H9 (cell line): ENCODE results near the gene NIM1K. TPM values are rescaled to one million over a fixed set of nuclear protein-coding genes. Genes with fewer than 3 reads are reported as not detected.

Experiments used
- DNase-seq: peaks from one replicate; pipeline ENCODE4 v3.0.0-alpha.2; 2017
- H2AFZ ChIP-seq: one replicate; pipeline ENCODE4 v1.6.1; 2013; ENCODE audit warnings: mild to moderate bottlenecking, low read length, control low read depth, moderate library complexity
- H2AK5ac ChIP-seq: 2 replicates; pipeline ENCODE4 v1.6.1; 2013; ENCODE audit warnings: low read length, control low read depth, mixed read lengths; ENCODE audit not compliant: insufficient read length
- H2BK120ac ChIP-seq: one replicate; pipeline ENCODE4 v1.6.1; 2013; ENCODE audit warnings: low read depth, mild to moderate bottlenecking, low read length, control low read depth, inconsistent platforms; ENCODE audit not compliant: poor library complexity, severe bottlenecking
- H2BK12ac ChIP-seq: 2 replicates; pipeline ENCODE4 v1.6.1; 2013; ENCODE audit warnings: low read length, control low read depth, mixed read lengths, low read depth; ENCODE audit not compliant: insufficient read length
- H2BK15ac ChIP-seq: 2 replicates; pipeline ENCODE4 v1.6.1; 2013; ENCODE audit warnings: low read depth, low read length, control low read depth
- H2BK20ac ChIP-seq: one replicate; pipeline ENCODE4 v1.6.1; 2013; ENCODE audit warnings: low read depth, mild to moderate bottlenecking, low read length, control low read depth, inconsistent platforms; ENCODE audit not compliant: poor library complexity, severe bottlenecking
- H2BK5ac ChIP-seq: 2 replicates; pipeline ENCODE4 v1.6.1; 2013; ENCODE audit warnings: low read length, control low read depth, mixed read lengths; ENCODE audit not compliant: insufficient read length
- H3K14ac ChIP-seq: 2 replicates; pipeline ENCODE4 v1.6.1; 2013; ENCODE audit warnings: low read length, control low read depth; ENCODE audit not compliant: insufficient read depth
- H3K18ac ChIP-seq: 2 replicates; pipeline ENCODE4 v1.6.1; 2013; ENCODE audit warnings: low read depth, mild to moderate bottlenecking, mixed read lengths, low read length, control low read depth; ENCODE audit not compliant: insufficient read length
- H3K23ac ChIP-seq: 2 replicates; pipeline ENCODE4 v1.6.1; 2013; ENCODE audit warnings: low read length, control low read depth, mixed read lengths, low read depth; ENCODE audit not compliant: insufficient read length
- H3K23me2 ChIP-seq: 2 replicates; pipeline ENCODE4 v1.6.1; 2013; ENCODE audit warnings: low read depth, mild to moderate bottlenecking, mixed read lengths, low read length, control low read depth; ENCODE audit not compliant: insufficient read length, poor library complexity, severe bottlenecking
- H3K27ac ChIP-seq: 2 replicates; pipeline ENCODE4 v1.5.1; 2013; ENCODE audit warnings: low read length, control low read depth, mixed read lengths, low read depth; ENCODE audit not compliant: insufficient read length
- H3K27me3 ChIP-seq: 2 replicates; pipeline ENCODE4 v1.6.1; 2013; ENCODE audit warnings: low read length, control low read depth, inconsistent platforms; ENCODE audit not compliant: insufficient read depth
- H3K4ac ChIP-seq: 2 replicates; pipeline ENCODE4 v1.6.1; 2013; ENCODE audit warnings: low read depth, mild to moderate bottlenecking, control low read depth, inconsistent platforms, low read length, moderate library complexity
- H3K4me1 ChIP-seq: 2 replicates; pipeline ENCODE4 v1.6.1; 2013; ENCODE audit warnings: low read length, control low read depth, inconsistent platforms; ENCODE audit not compliant: insufficient read depth
- H3K4me2 ChIP-seq: 2 replicates; pipeline ENCODE4 v1.6.1; 2013; ENCODE audit warnings: low read length, control low read depth, mixed read lengths; ENCODE audit not compliant: insufficient read length, insufficient read depth
- H3K56ac ChIP-seq: 2 replicates; pipeline ENCODE4 v1.6.1; 2013; ENCODE audit warnings: low read depth, mild to moderate bottlenecking, mixed read lengths, low read length, control low read depth; ENCODE audit not compliant: insufficient read length
- H3K79me1 ChIP-seq: 2 replicates; pipeline ENCODE4 v1.6.1; 2013; ENCODE audit warnings: low read depth, mild to moderate bottlenecking, moderate library complexity, low read length, control low read depth, inconsistent platforms; ENCODE audit not compliant: insufficient read depth, poor library complexity, severe bottlenecking
- H3K79me2 ChIP-seq: 2 replicates; pipeline ENCODE4 v1.6.1; 2013; ENCODE audit warnings: low read length, control low read depth, inconsistent platforms; ENCODE audit not compliant: insufficient read depth
- H3K9ac ChIP-seq: 2 replicates; pipeline ENCODE4 v1.6.1; 2013; ENCODE audit warnings: low read length, control low read depth, mixed read lengths; ENCODE audit not compliant: insufficient read length; ENCODE audit errors: extremely low read depth
- H3K9me3 ChIP-seq: one replicate; pipeline ENCODE4 v1.6.1; 2013; ENCODE audit warnings: low read depth, low read length, inconsistent platforms; ENCODE audit not compliant: control insufficient read depth
- H3T11ph ChIP-seq: one replicate; pipeline ENCODE4 v1.6.1; 2013; ENCODE audit warnings: mild to moderate bottlenecking, low read length, control low read depth, inconsistent platforms
- H4K20me1 ChIP-seq: one replicate; pipeline ENCODE4 v1.6.1; 2013; ENCODE audit not compliant: control insufficient read depth, insufficient read length, insufficient read depth
- H4K5ac ChIP-seq: 2 replicates; pipeline ENCODE4 v1.6.1; 2013; ENCODE audit warnings: low read depth, mild to moderate bottlenecking, mixed read lengths, low read length, control low read depth; ENCODE audit not compliant: insufficient read length
- H4K8ac ChIP-seq: replicated peaks from 2 replicates; pipeline ENCODE4 v1.6.1; 2013; ENCODE audit warnings: low read length, control low read depth, mixed read lengths, low read depth; ENCODE audit not compliant: insufficient read length
- H4K91ac ChIP-seq: 2 replicates; pipeline ENCODE4 v1.6.1; 2013; ENCODE audit warnings: low read depth, mild to moderate bottlenecking, moderate library complexity, mixed read lengths, low read length, control low read depth; ENCODE audit not compliant: insufficient read length
- H3K27ac Mint-ChIP-seq, 3 experiments: 2 replicates in 2 of 3; 3 replicates in 1 of 3; pipeline ENCODE4 v1.8.0; 2020 to 2021; ENCODE audit warnings: mixed read lengths in 3 of 3, mild to moderate bottlenecking in 1 of 3, moderate library complexity in 1 of 3
- H3K27me3 Mint-ChIP-seq: 2 replicates; pipeline ENCODE4 v1.8.0; 2021; ENCODE audit warnings: low read depth, mild to moderate bottlenecking, moderate library complexity, mixed read lengths
- H3K36me3 Mint-ChIP-seq, 3 experiments: 2 replicates in 2 of 3; 3 replicates in 1 of 3; pipeline ENCODE4 v1.8.0; 2020 to 2021; ENCODE audit warnings: low read depth in 3 of 3, mixed read lengths in 3 of 3; ENCODE audit not compliant: insufficient read depth in 1 of 3
- H3K4me1 Mint-ChIP-seq, 2 experiments: 2 replicates each; pipeline ENCODE4 v1.8.0; 2020; ENCODE audit warnings: mixed read lengths in 2 of 2
- H3K4me3 Mint-ChIP-seq, 2 experiments: 2 replicates in 1 of 2; 3 replicates in 1 of 2; pipeline ENCODE4 v1.8.0; 2020 to 2021; ENCODE audit warnings: mild to moderate bottlenecking in 2 of 2, mixed read lengths in 2 of 2, moderate library complexity in 1 of 2
- H3K9me3 Mint-ChIP-seq, 2 experiments: 2 replicates in 1 of 2; 3 replicates in 1 of 2; pipeline ENCODE4 v1.8.0; 2020; ENCODE audit warnings: mild to moderate bottlenecking in 2 of 2, mixed read lengths in 2 of 2, moderate library complexity in 1 of 2
- CTCF ChIP-seq: fragments of 200-600 bp; sonication (generic); conservative IDR thresholded peaks from 3 replicates; pipeline ENCODE4 v1.8.0; 2021; ENCODE audit warnings: antibody characterized with exemption, mild to moderate bottlenecking
- WGBS: extraction: QIAGEN DNeasy Blood & Tissue Kit; methylation state at CpG from one replicate; pipeline ENCODE4 v1.1.7; 2013; ENCODE audit warnings: missing lambda C conversion rate, low lambda C conversion rate, mixed read lengths; ENCODE audit not compliant: insufficient read length; ENCODE audit errors: extremely low coverage; 5-methylcytosine and 5-hydroxymethylcytosine counted together
- total RNA-seq: library from RNA; stranded (reverse); gene quantifications from 2 replicates; pipeline ENCODE4 v1.2.1, GENCODE V29; 2021

Gene NIM1K
- total RNA-seq, 1 experiment from 2014 or later, result 0.07 TPM

- H3K4me1 ChIP-seq, result no peaks in the 10 kb centered on the region; the same call in 1 of the 2 replicates
- no peak overlapping the region for H2BK5ac ChIP-seq
- H3T11ph ChIP-seq, result no peak overlapping the region
- no peaks in the 10 kb centered on the region for H3K79me2 ChIP-seq
- H2BK20ac ChIP-seq, result no peak overlapping the region
- Mint-ChIP-seq H3K27ac (no peak overlapping the region; a peak in 1 of 7 replicates), H3K4me3 (no peak overlapping the region), H3K4me1 (peaks cover 15 to 18% of the 10 kb centered on the region in 2 experiments), H3K36me3 (no peaks in the 10 kb centered on the region), H3K27me3 (peaks cover 2% of the 10 kb centered on the region; the same call in 1 of the 2 replicates), H3K9me3 (no peaks in the 10 kb centered on the region)
- no peak overlapping the region for H2AK5ac ChIP-seq
- H2BK120ac ChIP-seq, result no peak overlapping the region
- H3K9me3 ChIP-seq, result no peaks in the 10 kb centered on the region
- no peak overlapping the region for H3K27ac ChIP-seq
- H4K8ac ChIP-seq, result no peak overlapping the region
- H3K4ac ChIP-seq, result no peak overlapping the region
- H3K9ac ChIP-seq, result no peak overlapping the region
- H3K23ac ChIP-seq, result no peak overlapping the region
- no peak overlapping the region for H2BK15ac ChIP-seq
- no peak overlapping the region for H4K91ac ChIP-seq
- H3K4me2 ChIP-seq, result no peak overlapping the region
- no peaks in the 10 kb centered on the region for H3K79me1 ChIP-seq
- WGBS, result no CpG with 5 or more reads among the region's 2 CpGs
- no peak overlapping the region for H3K56ac ChIP-seq
- no peaks in the 10 kb centered on the region for H3K27me3 ChIP-seq
- DNase-seq, result no peak
- H4K5ac ChIP-seq, result no peak overlapping the region
- H3K14ac ChIP-seq, result no peak overlapping the region
- no peak for TF ChIP-seq CTCF
- no peaks in the 10 kb centered on the region for H4K20me1 ChIP-seq
- H2AFZ ChIP-seq, result no peak overlapping the region
- H3K23me2 ChIP-seq, result no peaks in the 10 kb centered on the region
- no peak overlapping the region for H2BK12ac ChIP-seq
- no peak overlapping the region for H3K18ac ChIP-seq
These were observed 21.9 kb downstream of the NIM1K start for GRCh38 chr5:43213951-43214350.
